ENCODE measurements around the gene SLC25A1. TPM values are rescaled to one million over a fixed set of nuclear protein-coding genes. Genes with fewer than 3 reads are reported as not detected.

Gene SLC25A1
- total RNA-seq, 8 experiments from 2014 or later, result 42.8 to 72.6 (median 62.2) TPM

- H3K4me1 ChIP-seq (replicated peaks in 1 of 2), result peaks cover 0 to 7% of the 10 kb centered on the region in 2 donors
- no peak for ATAC-seq (replicated peaks in 6 of 8)
- peak within 1 kb of the TSS; percentile 8 to 39 (median 20) for H3K4me3 ChIP-seq
- no peak within 1 kb of the TSS for H3K27ac ChIP-seq
- in situ Hi-C loops (cut with MboI; ENCODE audit: low pct_unique_long_range_greater_than_20kb in 2 of 9, low sequenced_read_pairs in 9 of 9, unreplicated experiment in 9 of 9), result no loop called here
- WGBS, 10 experiments, result 0% methylated on average over 9 of the region's 59 CpGs; no CpG with 5 or more reads in 9 of the 10 experiments
These were observed 28.5 kb downstream of the SLC25A1 start, which contains the start of gene GSC2 for GRCh38 chr22:19149991-19150390. Gene GSC2 (minus strand): TSS chr22:19150292. CDS start chr22:19150283, 9 bp downstream.

- Histone ChIP-seq H3K4me3 (peak overlapping the region; percentile 8 to 39 (median 20)), H3K27ac (no peak overlapping the region), H3K4me1 (replicated peaks in 1 of 2) (peaks cover 0 to 7% of the 10 kb centered on the region in 2 donors)
- peak; percentile 4 to 70 (median 60) for ATAC-seq (replicated peaks in 6 of 8)
- in situ Hi-C loops (cut with MboI; ENCODE audit: low pct_unique_long_range_greater_than_20kb in 2 of 9, low sequenced_read_pairs in 9 of 9, unreplicated experiment in 9 of 9), result no loop called here
- 0 to 13% (median 1%) methylated on average over 4 to 29 of the region's 92 CpGs; no CpG with 5 or more reads in 4 of the 10 experiments for WGBS, 10 experiments
These were observed 29.3 kb downstream of the SLC25A1 start for GRCh38 chr22:19149047-19149883.

GRCh38 chr22:19148417-19149046 is 30.0 kb downstream of the SLC25A1 start:
- ATAC-seq (replicated peaks in 6 of 8), result no peak
- Histone ChIP-seq H3K4me1 (replicated peaks in 1 of 2) (peaks cover 3 to 10% of the 10 kb centered on the region in 2 donors), H3K4me3 (peak overlapping the region in 1 of 5 donors; percentile 39), H3K27ac (no peak overlapping the region)
- WGBS, 10 experiments, result 25 to 64% (median 48%) methylated on average over 2 to 7 of the region's 33 CpGs; no CpG with 5 or more reads in 5 of the 10 experiments
- in situ Hi-C loops (cut with MboI; ENCODE audit: low pct_unique_long_range_greater_than_20kb in 2 of 9, low sequenced_read_pairs in 9 of 9, unreplicated experiment in 9 of 9), result no loop called here

GRCh38 chr22:19147195-19147780 is 31.2 kb downstream of the SLC25A1 start:
- Histone ChIP-seq H3K27ac (no peak overlapping the region), H3K4me3 (no peak overlapping the region), H3K4me1 (replicated peaks in 1 of 2) (peaks cover 8 to 14% of the 10 kb centered on the region in 2 donors)
- in situ Hi-C loops (cut with MboI; ENCODE audit: low pct_unique_long_range_greater_than_20kb in 2 of 9, low sequenced_read_pairs in 9 of 9, unreplicated experiment in 9 of 9), result no loop called here
- ATAC-seq (replicated peaks in 6 of 8), result no peak
- WGBS, 10 experiments, result 0 to 60% (median 13%) methylated on average over 1 to 6 of the region's 9 CpGs; no CpG with 5 or more reads in 2 of the 10 experiments

GRCh38 chr22:19146215-19146968 is 32.1 kb downstream of the SLC25A1 start:
- H3K27ac ChIP-seq, result peak overlapping the region in 1 of 2 donors; percentile 28
- ATAC-seq (replicated peaks in 6 of 8), result no peak
- 0 to 100% (median 70%) methylated on average over 1 to 7 of the region's 11 CpGs; no CpG with 5 or more reads in 2 of the 10 experiments for whole genome bisulfite sequencing, 10 experiments
- no peak overlapping the region for H3K4me3 ChIP-seq
- in situ Hi-C loops (cut with MboI; ENCODE audit: low pct_unique_long_range_greater_than_20kb in 2 of 9, low sequenced_read_pairs in 9 of 9, unreplicated experiment in 9 of 9), result no loop called here
- H3K4me1 ChIP-seq (replicated peaks in 1 of 2), result peaks cover 8 to 14% of the 10 kb centered on the region in 2 donors

GRCh38 chr22:19143967-19144400 is 34.6 kb downstream of the SLC25A1 start:
- in situ Hi-C loops (cut with MboI; ENCODE audit: low pct_unique_long_range_greater_than_20kb in 2 of 9, low sequenced_read_pairs in 9 of 9, unreplicated experiment in 9 of 9), result no loop called here
- Histone ChIP-seq H3K27ac (peak overlapping the region; percentile 58 to 76), H3K4me3 (peak overlapping the region; percentile 69 to 89 (median 71)), H3K4me1 (replicated peaks in 1 of 2) (peaks cover 8 to 14% of the 10 kb centered on the region in 2 donors)
- 0 to 16% (median 3%) methylated on average over 1 to 14 of the region's 17 CpGs; no CpG with 5 or more reads in 1 of the 10 experiments for WGBS, 10 experiments
- ATAC-seq (replicated peaks in 6 of 8), result peak in 2 of 8 experiments; percentile 7 to 11

GRCh38 chr22:19143212-19143611 is 35.3 kb downstream of the SLC25A1 start:
- Histone ChIP-seq H3K4me1 (replicated peaks in 1 of 2) (peaks cover 8 to 14% of the 10 kb centered on the region in 2 donors), H3K27ac (peak overlapping the region in 1 of 2 donors; percentile 32), H3K4me3 (peak overlapping the region in 4 of 5 donors; percentile 69 to 86 (median 70))
- no peak for ATAC-seq (replicated peaks in 6 of 8)
- in situ Hi-C loops (cut with MboI; ENCODE audit: low pct_unique_long_range_greater_than_20kb in 2 of 9, low sequenced_read_pairs in 9 of 9, unreplicated experiment in 9 of 9), result no loop called here
- WGBS, 10 experiments, result 71 to 94% (median 84%) methylated on average over 1 to 5 of the region's 5 CpGs; no CpG with 5 or more reads in 6 of the 10 experiments

- no peak overlapping the region for H3K4me3 ChIP-seq
- peaks cover 8 to 14% of the 10 kb centered on the region in 2 donors for H3K4me1 ChIP-seq (replicated peaks in 1 of 2)
- in situ Hi-C loops (cut with MboI; ENCODE audit: low pct_unique_long_range_greater_than_20kb in 2 of 9, low sequenced_read_pairs in 9 of 9, unreplicated experiment in 9 of 9), result no loop called here
- H3K27ac ChIP-seq, result no peak overlapping the region
- ATAC-seq (replicated peaks in 6 of 8), result no peak
- WGBS, 10 experiments, result 80 to 100% (median 96%) methylated on average over 1 to 6 of the region's 9 CpGs; no CpG with 5 or more reads in 6 of the 10 experiments
These were observed 36.1 kb downstream of the SLC25A1 start for GRCh38 chr22:19142394-19142793.

GRCh38 chr22:19139974-19140373 is 38.6 kb downstream of the SLC25A1 start:
- in situ Hi-C loops (cut with MboI; ENCODE audit: low pct_unique_long_range_greater_than_20kb in 2 of 9, low sequenced_read_pairs in 9 of 9, unreplicated experiment in 9 of 9), result no loop called here
- WGBS, 10 experiments, result 80 to 100% (median 100%) methylated on average over 1 to 2 of the region's 5 CpGs; no CpG with 5 or more reads in 5 of the 10 experiments
- Histone ChIP-seq H3K27ac (no peak overlapping the region), H3K4me1 (replicated peaks in 1 of 2) (peaks cover 7 to 8% of the 10 kb centered on the region in 2 donors), H3K4me3 (no peak overlapping the region)
- no peak for ATAC-seq (replicated peaks in 6 of 8)

- WGBS, 10 experiments, result 80 to 100% (median 100%) methylated on average over 1 to 2 of the region's 9 CpGs; no CpG with 5 or more reads in 7 of the 10 experiments
- Histone ChIP-seq H3K4me1 (replicated peaks in 1 of 2) (peaks cover 7 to 8% of the 10 kb centered on the region in 2 donors), H3K27ac (no peak overlapping the region), H3K4me3 (no peak overlapping the region)
- in situ Hi-C loops (cut with MboI; ENCODE audit: low pct_unique_long_range_greater_than_20kb in 2 of 9, low sequenced_read_pairs in 9 of 9, unreplicated experiment in 9 of 9), result no loop called here
- no peak for ATAC-seq (replicated peaks in 6 of 8)
These were observed 39.6 kb downstream of the SLC25A1 start for GRCh38 chr22:19139001-19139356.

- WGBS, 10 experiments, result 67 to 100% (median 90%) methylated on average over 1 to 4 of the region's 15 CpGs; no CpG with 5 or more reads in 6 of the 10 experiments
- Histone ChIP-seq H3K4me1 (replicated peaks in 1 of 2) (peaks cover 2 to 4% of the 10 kb centered on the region in 2 donors), H3K27ac (no peak overlapping the region), H3K4me3 (no peak overlapping the region)
- in situ Hi-C loops (cut with MboI; ENCODE audit: low pct_unique_long_range_greater_than_20kb in 2 of 9, low sequenced_read_pairs in 9 of 9, unreplicated experiment in 9 of 9), result no loop called here
- ATAC-seq (replicated peaks in 6 of 8), result no peak
These were observed 40.1 kb downstream of the SLC25A1 start for GRCh38 chr22:19138217-19139000.

Data from motor neuron (in vitro differentiated cells).